Measurements from ENCODE around the gene MRNIP. TPM values are rescaled to one million over a fixed set of nuclear protein-coding genes. Genes with fewer than 3 reads are reported as not detected.

Gene MRNIP
- total and polyA plus RNA-seq, 8 donors: 8.0 to 46.0 (median 27.1) TPM

GRCh38 chr5:179852993-179853547 is 5.5 kb downstream of the MRNIP start:
- Histone ChIP-seq H3K4me3 (no peak overlapping the region), H3K36me3 (peaks cover 31 to 54% (median 53%) of the 10 kb centered on the region in 4 donors), H3K9me3 (no peaks in the 10 kb centered on the region), H3K27me3 (no peaks in the 10 kb centered on the region), H3K4me1 (peaks cover 0 to 18% (median 12%) of the 10 kb centered on the region in 4 donors), H3K27ac (peak overlapping the region in 1 of 5 donors; percentile 20)
- DNase-seq: no peak
- intact Hi-C loops (cut with DNase I; ENCODE audit: low total_unique reads): no loop called here
- no peak for TF ChIP-seq CTCF (IDR thresholded peaks at IDR 0.05)
- no peak for TF ChIP-seq POLR2A (IDR thresholded peaks at IDR 0.05)
- no peak for TF ChIP-seq EP300 (IDR thresholded peaks at IDR 0.05)
- TF ChIP-seq POLR2AphosphoS5 (IDR thresholded peaks at IDR 0.05): no peak
- 79 to 91% (median 85%) methylated on average over 8 of the region's 8 CpGs for WGBS, 5 donors

- H3K27me3 ChIP-seq: no peaks in the 10 kb centered on the region
- peaks cover 27 to 97% (median 76%) of the 10 kb centered on the region in 4 donors for H3K36me3 ChIP-seq
- no peak overlapping the region for H3K4me3 ChIP-seq
- no peak for DNase-seq
- no peaks in the 10 kb centered on the region for H3K9me3 ChIP-seq
- WGBS, 5 donors: 89 to 95% (median 94%) methylated on average over 9 of the region's 9 CpGs
- H3K27ac ChIP-seq: no peak overlapping the region
- TF ChIP-seq POLR2AphosphoS5 (IDR thresholded peaks at IDR 0.05) (no peak), EP300 (IDR thresholded peaks at IDR 0.05) (no peak), POLR2A (IDR thresholded peaks at IDR 0.05) (no peak), CTCF (IDR thresholded peaks at IDR 0.05) (no peak)
- peaks cover under 1 to 12% (median 7%) of the 10 kb centered on the region in 4 donors for H3K4me1 ChIP-seq
- intact Hi-C loops (cut with DNase I; ENCODE audit: low total_unique reads): no loop called here
Observed at GRCh38 chr5:179841621-179842020, 17.0 kb downstream of the MRNIP start.

GRCh38 chr5:179840766-179841165 is 17.9 kb downstream of the MRNIP start:
- intact Hi-C loops (cut with DNase I; ENCODE audit: low total_unique reads): no loop called here
- Histone ChIP-seq H3K4me1 (peaks cover 7 to 21% (median 16%) of the 10 kb centered on the region in 4 donors), H3K27ac (no peak overlapping the region), H3K27me3 (no peaks in the 10 kb centered on the region), H3K4me3 (no peak overlapping the region), H3K9me3 (no peaks in the 10 kb centered on the region), H3K36me3 (peaks cover 35 to 97% (median 76%) of the 10 kb centered on the region in 4 donors)
- 80 to 91% (median 84%) methylated on average over 16 to 17 of the region's 17 CpGs for WGBS, 5 donors
- DNase-seq: no peak
- TF ChIP-seq POLR2A (IDR thresholded peaks at IDR 0.05) (no peak), EP300 (IDR thresholded peaks at IDR 0.05) (no peak), POLR2AphosphoS5 (IDR thresholded peaks at IDR 0.05) (no peak), CTCF (IDR thresholded peaks at IDR 0.05) (no peak)

DNA sequence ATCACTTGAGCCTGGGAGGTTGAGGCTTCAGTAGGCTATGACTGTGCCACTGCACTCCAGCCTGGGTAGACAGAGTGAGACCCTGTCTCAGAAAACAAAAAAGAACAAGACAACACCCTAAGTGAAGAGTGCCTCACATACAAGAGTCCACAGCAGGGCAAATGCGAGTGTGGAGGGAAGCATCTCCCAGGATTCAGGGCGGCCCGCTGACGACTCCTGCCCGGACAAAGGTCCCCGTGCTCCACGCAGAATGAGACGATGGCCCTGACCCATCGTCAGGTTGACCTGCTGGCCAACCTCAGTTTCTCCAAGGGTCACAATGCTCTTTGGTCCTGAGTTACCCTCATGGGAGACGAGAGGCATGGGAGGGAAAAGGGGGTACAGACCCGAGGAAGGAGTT is 18.3 kb downstream of the MRNIP start:
- 85 to 92% (median 91%) methylated on average over 11 of the region's 11 CpGs for WGBS, 5 donors
- no peak for DNase-seq
- H3K36me3 ChIP-seq: peaks cover 40 to 97% (median 77%) of the 10 kb centered on the region in 4 donors

More for the DNA sequence above, 18.3 kb downstream of the MRNIP start:
- H3K9me3 ChIP-seq: no peaks in the 10 kb centered on the region
- peak overlapping the region in 1 of 5 donors; percentile 4 for H3K27ac ChIP-seq
- H3K4me3 ChIP-seq: no peak overlapping the region
- intact Hi-C loops (cut with DNase I; ENCODE audit: low total_unique reads): no loop called here
- TF ChIP-seq POLR2A (IDR thresholded peaks at IDR 0.05) (no peak), CTCF (IDR thresholded peaks at IDR 0.05) (no peak), EP300 (IDR thresholded peaks at IDR 0.05) (no peak), POLR2AphosphoS5 (IDR thresholded peaks at IDR 0.05) (no peak)
- H3K27me3 ChIP-seq: no peaks in the 10 kb centered on the region
- H3K4me1 ChIP-seq: peaks cover 7 to 25% (median 16%) of the 10 kb centered on the region in 4 donors
